BJ (cell line): Measurements from ENCODE around the gene PARP11. TPM values are rescaled to one million over a fixed set of nuclear protein-coding genes. Genes with fewer than 3 reads are reported as not detected.
"Not testable (repeated sequence)": the region's sequence is repeated elsewhere in the genome, so short reads cannot be mapped to it uniquely, and the experiment has no call there.

Experiments
- CTCF ChIA-PET: fragments of 350-600 bp; formaldehyde crosslinking; extraction: SDS; loops from one replicate; lab custom pipeline; 2021; ENCODE audit warnings: antibody characterized with exemption, inconsistent platforms; lab: Yijun Ruan, JAX
- POLR2A ChIA-PET: fragments of 300-600 bp; sonication (Branson Sonifier 250); formaldehyde crosslinking; extraction: SDS; loops from one replicate; lab custom pipeline; 2021; ENCODE audit warnings: antibody characterized with exemption; lab: Charles Lee
- DNase-seq: peaks from one replicate; pipeline ENCODE4 v3.0.0-alpha.2; 2011; ENCODE audit warnings: low read depth
- H3K27me3 ChIP-seq: 2 replicates; pipeline ENCODE4 v1.6.0; 2011; ENCODE audit warnings: low read length; ENCODE audit not compliant: control insufficient read depth, insufficient read depth
- H3K36me3 ChIP-seq: 2 replicates; pipeline ENCODE4 v1.5.1; 2011; ENCODE audit warnings: low read length; ENCODE audit not compliant: control insufficient read depth, insufficient read depth
- H3K4me3 ChIP-seq: 2 replicates; pipeline ENCODE4 v1.5.1; 2011; ENCODE audit warnings: low read depth, mild to moderate bottlenecking, control low read depth, low read length
- CTCF ChIP-seq: IDR thresholded peaks from 2 replicates; pipeline ENCODE4 v1.5.1; 2011; ENCODE audit warnings: low read depth, mild to moderate bottlenecking, control low read depth, inconsistent platforms, low read length, moderate library complexity; ENCODE audit not compliant: insufficient read depth
- polyA plus RNA-seq: library from polyadenylated mRNA; depleted of rRNA; stranded (reverse); fragments of >200 nt; gene quantifications from 2 replicates; pipeline ENCODE4 v1.2.3, GENCODE V29; 2011

PARP11 gene
- polyA plus RNA-seq, 1 experiment = 3.4 TPM

DNA sequence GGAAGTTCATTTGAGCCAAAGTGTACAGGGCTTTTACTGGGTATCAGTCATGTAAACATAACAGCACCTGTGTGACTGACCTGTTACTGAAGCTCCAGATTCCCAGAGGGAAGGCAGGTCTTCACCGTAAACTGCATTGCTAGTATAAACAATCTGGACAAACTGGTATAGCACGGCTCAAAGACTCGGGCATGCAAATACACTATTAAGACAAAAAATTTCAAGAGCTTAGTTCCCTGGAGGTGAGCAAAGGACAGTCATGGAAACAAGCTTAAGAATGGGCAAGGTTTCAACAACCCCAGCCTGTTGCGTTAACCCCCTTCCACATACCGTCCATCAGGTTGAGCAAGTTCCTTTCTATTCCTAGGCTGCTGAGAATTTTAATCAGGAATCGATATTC, 9.4 kb downstream of the PARP11 start:
- ChIA-PET CTCF (interaction anchor here (1.4 to 1.5 kb wide), 2 partner anchors 12 to 22 kb away, joined by 3 to 4 read pairs; no protein-coding TSS in a partner anchor), POLR2A (no interaction called here)
- no peak for DNase-seq
- Histone ChIP-seq H3K36me3 (no peaks in the 10 kb centered on the region), H3K27me3 (no peaks in the 10 kb centered on the region), H3K4me3 (no peak overlapping the region)
- no peak for TF ChIP-seq CTCF

DNA sequence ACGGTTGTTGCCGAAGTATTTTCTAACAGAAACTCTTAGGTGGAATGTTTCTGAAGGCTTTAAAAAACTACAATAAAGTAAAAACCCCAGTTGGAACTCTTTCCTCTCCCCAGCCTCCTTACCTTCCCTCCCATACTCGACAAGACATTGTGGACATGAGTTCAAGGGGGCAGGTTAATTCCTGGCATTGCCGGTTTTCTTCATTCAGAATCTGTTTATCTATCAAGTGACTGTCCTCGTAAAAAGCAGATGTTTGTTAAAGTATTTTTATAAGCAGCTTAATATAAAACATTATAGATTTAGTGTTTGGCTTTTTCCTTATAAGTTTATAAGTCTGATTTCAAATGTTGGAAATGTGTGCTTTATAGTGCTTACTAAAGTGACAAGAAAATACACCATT, 30.7 kb downstream of the PARP11 start:
- Histone ChIP-seq H3K4me3 (no peak overlapping the region), H3K27me3 (no peaks in the 10 kb centered on the region), H3K36me3 (no peaks in the 10 kb centered on the region)
- TF ChIP-seq CTCF = no peak
- DNase-seq = no peak
- POLR2A ChIA-PET = no interaction called here
- CTCF ChIA-PET = no interaction called here

DNA sequence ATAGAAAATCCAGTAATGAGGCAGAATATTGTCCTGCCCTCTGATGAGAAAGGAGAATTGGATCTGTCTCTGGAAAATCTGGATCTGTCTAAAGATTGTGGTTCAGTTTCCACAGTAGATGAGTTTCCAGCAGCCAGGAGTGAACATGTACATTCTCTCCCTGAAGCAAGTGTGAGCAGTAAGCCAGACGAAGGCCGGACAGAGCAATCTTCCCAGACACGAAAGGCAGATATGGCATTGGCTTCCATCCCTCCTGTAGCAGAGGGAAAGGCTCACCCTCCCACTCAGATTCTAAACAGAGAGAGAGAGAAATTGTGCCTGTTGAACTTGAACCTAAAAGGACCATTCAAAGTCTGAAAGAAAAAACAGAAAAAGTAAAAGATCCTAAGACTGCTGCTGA, 31.4 kb downstream of the PARP11 start:
- DNase-seq = no peak
- Histone ChIP-seq H3K27me3 (no peaks in the 10 kb centered on the region), H3K4me3 (no peak overlapping the region), H3K36me3 (no peaks in the 10 kb centered on the region)
- CTCF ChIA-PET = no interaction called here
- POLR2A ChIA-PET = no interaction called here
- no peak for TF ChIP-seq CTCF

GRCh38 chr12:3840833-3841232, 32.4 kb downstream of the PARP11 start:
- CTCF ChIA-PET, H3K36me3 ChIP-seq, H3K4me3 ChIP-seq, H3K27me3 ChIP-seq, DNase-seq, POLR2A ChIA-PET: not testable (repeated sequence)

DNA sequence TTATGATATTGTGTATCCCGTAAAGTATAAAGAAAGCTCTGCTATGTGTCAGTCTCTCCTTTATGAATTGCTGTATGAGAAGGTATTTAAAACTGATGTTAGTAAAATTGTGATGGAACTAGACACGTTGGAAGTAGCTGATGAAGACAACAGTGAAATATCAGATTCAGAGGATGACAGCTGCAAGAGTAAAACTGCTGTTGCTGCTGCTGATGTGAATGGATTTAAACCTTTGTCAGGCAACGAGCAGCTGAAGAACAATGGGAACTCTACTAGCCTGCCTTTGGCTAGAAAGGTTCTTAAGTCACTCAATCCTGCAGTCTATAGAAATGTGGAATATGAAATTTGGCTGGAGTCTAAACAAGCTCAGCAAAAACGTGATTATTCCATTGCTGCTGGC, 33.5 kb downstream of the PARP11 start:
- CTCF ChIA-PET, H3K4me3 ChIP-seq, POLR2A ChIA-PET, DNase-seq, H3K27me3 ChIP-seq, H3K36me3 ChIP-seq: not testable (repeated sequence)

- POLR2A ChIA-PET, H3K27me3 ChIP-seq, DNase-seq, CTCF ChIA-PET, H3K36me3 ChIP-seq, H3K4me3 ChIP-seq: not testable (repeated sequence)
Observed at GRCh38 chr12:3838701-3839548, 34.3 kb downstream of the PARP11 start.

DNA sequence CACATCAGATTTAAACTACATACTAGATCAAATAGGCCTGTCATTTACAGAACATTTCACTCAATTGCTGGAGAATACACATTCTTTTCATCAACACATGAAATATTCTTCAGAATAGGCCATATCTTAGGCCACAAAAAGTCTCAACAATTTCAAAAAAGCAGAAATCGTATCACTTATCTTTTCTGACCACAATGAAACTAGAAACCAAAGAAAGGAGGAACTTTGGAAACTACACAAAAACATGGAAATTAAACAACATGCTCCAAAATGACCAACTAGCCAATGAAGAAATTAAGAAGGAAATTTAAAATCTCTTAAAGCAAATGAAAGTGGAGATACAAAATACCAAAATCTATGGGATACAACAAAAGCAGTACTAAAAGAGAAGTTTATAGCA, 35.1 kb downstream of the PARP11 start:
- H3K36me3 ChIP-seq = no peaks in the 10 kb centered on the region
- no peaks in the 10 kb centered on the region for H3K27me3 ChIP-seq
- DNase-seq = no peak
- no peak for TF ChIP-seq CTCF
- POLR2A ChIA-PET = no interaction called here
- CTCF ChIA-PET = no interaction called here
- no peak overlapping the region for H3K4me3 ChIP-seq
